GM19372 (cell line): ENCODE data around the gene ONECUT2.
"Not testable (repeated sequence)": the region's sequence is repeated elsewhere in the genome, so short reads cannot be mapped to it uniquely, and the experiment has no call there.

ENCODE experiments used
- ATAC-seq: cut with Tn5 transposase; IDR thresholded peaks from one replicate; pipeline ENCODE4 v1.9.1; 2021; ENCODE audit warnings: mild to moderate bottlenecking, low read depth, moderate library complexity; ENCODE audit not compliant: unreplicated experiment

ONECUT2 gene

DNA sequence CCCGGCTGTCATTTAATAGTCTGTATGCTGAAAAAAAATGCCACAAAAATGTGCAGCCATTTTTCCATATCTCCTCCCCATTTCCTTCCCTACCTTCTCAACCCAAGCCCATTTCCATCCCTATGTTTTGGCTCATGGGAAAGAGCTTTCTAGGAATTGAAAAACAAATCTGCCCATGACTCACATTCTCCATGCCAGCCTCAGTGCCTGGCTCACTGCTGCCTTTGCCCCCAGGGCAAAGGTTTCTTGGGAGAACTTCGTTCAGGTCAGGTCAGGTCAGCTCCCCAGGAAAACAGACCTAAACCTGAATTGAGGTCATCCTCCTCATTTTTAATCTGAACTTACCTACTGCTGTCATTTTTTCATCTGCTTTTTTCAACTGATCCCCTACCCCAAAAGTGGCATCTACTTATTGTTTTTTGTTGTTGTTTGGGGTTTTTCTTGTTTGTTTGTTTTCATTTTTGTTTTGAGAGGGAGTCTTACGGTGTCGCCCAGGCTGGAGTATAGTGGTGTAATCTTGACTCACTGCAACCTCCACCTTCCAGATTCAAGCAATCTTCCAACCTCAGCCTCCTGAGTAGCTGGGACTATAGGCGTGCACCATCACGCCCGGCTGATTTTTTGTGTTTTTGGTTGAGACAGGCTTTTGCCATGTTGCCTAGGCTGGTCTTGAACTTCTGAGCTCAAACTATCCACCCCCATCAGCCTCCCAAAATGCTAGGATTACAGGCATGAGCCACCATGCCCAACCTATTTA lies 84.7 kb downstream of the ONECUT2 start:
- ATAC-seq: no peak

DNA sequence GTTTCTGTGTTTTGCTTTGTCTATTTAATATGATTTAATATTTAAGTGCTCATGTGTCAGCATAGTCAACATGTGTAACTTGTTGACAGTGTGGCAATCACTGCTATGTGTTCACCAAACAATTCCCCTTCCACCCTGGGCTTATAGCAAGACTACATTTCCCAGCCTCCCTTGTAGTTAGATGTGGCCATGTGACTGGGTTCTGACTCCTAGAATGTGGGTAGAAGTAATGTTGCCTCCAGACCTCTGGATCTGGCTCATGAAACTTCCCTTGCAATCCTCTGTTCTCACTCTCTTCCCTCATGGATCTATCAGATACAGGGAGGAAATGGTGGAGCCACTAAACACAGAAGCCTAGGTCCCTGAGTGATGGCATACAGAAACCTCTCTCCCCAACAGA lies 87.2 kb downstream of the ONECUT2 start:
- ATAC-seq: not testable (repeated sequence)

DNA sequence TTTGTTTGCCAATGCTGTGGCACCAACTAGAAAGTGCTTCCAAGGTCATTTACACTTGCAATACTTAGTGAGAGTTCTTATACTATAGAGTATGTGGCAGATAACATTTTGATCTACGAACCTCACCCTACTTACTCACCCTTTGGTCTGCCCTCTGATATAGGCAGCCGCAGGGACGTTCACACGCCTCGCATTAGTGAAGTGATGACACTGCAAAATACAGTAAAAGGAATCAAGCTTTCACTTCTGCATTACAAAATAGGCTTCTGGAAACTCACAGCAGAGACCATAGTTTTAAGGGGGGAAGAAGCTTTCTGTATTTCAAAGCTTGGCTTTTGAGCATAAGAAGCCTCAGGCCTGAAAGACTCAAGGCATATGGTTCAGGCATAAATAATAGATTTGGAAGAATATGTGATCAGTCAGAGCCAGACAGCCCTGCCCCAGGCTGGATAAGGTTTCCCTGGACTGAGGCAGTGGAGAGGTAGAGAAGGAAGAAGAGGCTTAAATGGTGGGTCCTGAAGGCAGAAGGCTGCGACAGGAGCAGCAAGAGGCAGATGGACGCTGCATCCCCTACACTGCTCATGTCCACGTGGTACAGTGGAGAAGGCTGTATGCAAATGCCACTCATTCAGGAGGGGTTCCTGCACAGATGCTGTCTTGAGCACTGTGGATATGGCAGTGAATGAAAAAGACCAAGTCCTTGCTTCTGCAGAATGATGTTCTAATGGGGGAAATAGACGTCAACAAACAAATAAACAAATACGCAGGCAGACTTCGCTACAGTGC lies 88.2 kb downstream of the ONECUT2 start:
- peak; percentile 53 for ATAC-seq

DNA sequence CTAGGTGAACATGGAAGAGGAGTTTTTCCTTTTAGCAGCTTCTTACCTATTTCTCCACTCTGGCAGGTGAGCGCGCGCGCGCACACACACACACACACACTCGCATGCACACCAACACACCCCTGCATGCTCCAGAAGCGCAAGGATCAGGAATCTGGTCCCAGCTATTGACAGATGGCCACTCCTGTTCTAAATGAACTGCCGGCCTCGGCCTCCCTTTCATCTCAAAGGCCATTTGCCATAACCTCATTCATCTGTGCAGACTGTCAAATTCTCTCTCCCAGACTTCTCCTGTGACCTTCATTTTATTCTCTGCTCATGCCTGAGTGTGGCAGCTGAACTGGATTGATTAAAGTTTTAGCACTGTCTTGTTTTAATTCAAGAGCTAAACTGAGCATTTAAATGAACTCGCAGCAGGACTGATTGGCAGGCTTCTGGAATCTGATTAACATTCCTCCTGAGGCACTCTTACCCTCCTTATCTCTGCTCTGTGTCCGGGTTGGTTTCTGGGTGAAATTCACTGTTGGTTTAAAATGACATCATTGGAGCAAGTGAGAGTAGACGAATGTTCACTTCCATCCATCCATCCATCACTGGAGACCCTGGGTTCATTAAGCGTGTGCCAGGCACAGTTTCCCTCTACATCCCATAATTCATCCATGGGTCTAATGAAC lies 92.5 kb downstream of the ONECUT2 start:
- ATAC-seq: no peak

DNA sequence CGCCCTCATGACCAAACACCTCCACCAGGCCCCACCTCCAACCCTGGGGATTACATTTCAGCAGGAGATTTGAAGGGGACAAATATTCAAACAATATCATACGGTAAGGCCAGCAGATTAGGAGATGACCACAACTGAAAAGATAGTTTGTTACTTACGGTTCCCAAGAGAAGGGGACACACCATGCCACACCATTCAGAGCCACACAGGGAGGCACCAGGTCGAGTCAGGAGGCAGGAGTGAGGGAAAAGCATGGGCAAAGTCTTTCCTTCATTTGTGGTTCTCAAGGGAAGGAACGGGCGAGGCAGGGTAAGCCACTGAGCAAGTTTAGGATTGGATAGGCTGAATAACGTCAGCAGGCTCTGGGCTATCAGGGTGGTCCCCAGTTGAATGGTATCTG lies 94.0 kb downstream of the ONECUT2 start:
- ATAC-seq: no peak

DNA sequence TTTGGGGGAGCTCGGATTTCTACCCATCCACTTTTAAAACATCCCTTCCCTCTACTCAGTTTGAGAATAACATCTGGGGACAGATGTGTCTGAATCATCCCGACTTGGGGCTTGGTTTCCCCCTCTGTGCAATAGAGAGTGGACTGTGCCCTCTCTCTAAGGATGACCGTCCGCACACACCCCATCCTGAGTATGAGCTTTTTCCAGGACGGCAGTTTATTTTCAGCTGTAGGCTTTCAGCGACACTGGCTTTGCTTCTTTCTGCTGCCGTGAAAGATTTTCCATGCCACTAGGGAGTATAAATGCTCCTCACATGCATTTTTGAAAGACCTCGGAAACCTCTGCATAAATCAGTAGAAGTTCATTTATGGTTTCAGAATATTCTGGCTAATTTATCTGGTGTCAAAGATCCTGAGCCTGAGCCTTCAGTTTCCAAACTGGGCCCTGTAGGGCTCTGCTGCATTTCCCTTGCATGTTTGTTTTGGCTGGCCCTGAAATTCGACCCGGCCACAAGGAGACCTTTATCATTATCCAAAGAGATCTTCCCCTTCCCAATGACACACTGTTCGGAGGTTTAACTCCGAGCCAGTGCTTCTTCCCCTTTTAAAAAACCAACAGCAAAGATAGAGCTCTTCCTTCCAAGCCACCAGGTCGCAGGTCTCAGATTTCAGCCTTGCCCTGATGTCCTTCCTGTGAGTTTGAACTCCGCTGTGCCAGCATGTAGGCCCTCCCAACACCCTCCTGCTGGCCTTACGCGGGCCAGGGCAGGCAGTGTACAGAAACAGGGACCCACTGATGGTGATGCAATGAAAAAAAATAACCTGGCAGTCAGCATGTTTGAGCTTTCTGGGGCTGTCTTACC lies 98.1 kb downstream of the ONECUT2 start:
- ATAC-seq: no peak

DNA sequence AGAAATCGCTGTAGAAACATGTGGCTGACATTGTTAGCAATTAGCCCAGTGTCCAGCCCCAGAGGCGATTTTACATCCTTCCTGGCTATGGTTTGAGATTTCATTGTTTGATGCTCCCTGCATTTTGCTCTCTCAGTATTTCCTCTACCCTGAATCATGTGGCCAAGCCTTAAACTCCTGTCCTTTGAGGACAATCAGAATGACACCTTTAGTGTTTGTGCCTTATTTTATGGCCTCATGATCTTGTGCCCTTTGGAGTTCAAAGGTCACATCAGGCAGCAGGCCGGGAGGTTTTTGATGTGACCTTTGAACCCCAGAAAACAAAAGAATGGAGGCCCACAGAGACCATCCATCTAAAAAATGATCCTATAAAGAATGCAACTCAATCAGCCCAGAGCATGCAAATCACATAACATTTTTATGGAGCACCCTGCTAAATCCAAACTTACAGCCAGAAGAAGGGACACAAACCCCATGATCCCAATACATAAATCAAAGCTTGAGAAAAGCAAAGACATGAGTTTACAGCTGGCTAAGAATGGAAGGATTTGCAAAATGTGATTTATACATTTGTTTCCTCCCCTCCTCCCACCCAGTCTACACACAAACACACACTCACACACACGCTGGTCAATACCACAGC lies 98.8 kb downstream of the ONECUT2 start:
- no peak for ATAC-seq

DNA sequence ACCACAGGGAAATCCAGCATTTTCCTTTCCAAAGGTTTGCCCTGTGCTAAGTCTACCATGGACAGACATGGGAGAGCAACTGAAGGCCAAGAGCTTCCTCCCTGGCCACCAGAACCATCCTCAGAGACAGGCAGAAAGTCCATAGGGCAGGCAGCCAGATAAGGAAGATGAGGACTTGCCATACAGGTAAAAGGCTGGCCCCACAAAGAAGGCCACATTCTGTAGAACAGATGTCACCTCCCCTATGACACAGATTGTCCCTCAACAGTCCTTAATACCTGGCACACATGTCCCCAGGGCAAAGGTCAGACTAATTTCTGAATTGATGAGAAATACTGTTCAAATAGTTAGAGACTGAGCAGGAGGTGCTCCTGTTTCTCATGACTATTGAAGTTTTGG lies 99.3 kb downstream of the ONECUT2 start:
- no peak for ATAC-seq

DNA sequence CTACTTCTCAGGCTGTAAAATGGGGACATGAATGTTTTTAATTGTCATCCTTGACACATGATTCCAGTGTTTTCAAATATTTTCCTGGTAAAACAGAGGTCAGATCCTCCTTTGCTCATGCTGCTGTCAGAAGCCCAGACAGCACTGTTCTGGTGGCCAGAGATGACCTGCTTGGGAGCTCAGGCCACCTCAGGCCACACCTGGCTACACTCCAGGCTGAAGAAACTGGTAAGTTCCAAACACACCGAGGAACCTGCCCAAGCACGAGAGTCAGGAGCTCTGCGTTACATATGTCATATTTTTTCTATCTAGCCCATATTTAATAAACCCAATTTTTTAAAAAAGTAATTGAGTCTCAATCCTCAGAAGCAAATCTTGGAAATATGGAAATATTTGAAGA lies 103.4 kb downstream of the ONECUT2 start:
- ATAC-seq: no peak

DNA sequence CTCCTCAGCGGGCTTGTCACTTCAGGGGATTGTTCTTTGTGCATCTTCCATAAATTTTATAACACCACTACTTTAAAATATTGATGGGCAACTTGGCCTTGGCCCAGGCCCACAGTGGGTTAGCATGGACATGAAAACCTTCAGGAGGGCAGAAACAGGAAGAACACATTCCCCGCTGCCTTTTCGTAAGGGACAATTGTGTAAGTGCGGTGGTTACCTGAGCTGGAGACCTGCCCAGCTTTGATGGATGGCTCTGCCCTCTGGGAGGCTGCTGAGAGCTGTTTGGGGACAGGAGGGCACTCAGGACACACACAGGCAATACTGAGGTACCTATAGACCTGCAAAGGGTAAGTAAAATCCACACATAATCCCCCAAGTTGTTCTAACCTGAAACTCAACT lies 104.5 kb downstream of the ONECUT2 start:
- no peak for ATAC-seq
